ENCODE data around the gene PDE7B. TPM values are rescaled to one million over a fixed set of nuclear protein-coding genes. Genes with fewer than 3 reads are reported as not detected.
"Not testable (repeated sequence)": the region's sequence is repeated elsewhere in the genome, so short reads cannot be mapped to it uniquely, and the experiment has no call there.

PDE7B gene
- total RNA-seq, 3 donors from 2014 or later (not counting 1 experiment from before 2014, with no cell fraction given), result 0.14 to 0.18 TPM; not detected in 1

GRCh38 chr6:136213012-136213539 lies 361.6 kb downstream of the PDE7B start:
- Mint-ChIP-seq H3K4me3 (no peak overlapping the region), H3K9me3 (no peaks in the 10 kb centered on the region), H3K36me3 (no peaks in the 10 kb centered on the region), H3K27me3 (ENCODE audit: low read depth in 2 of 2) (peaks cover 0 to 5% of the 10 kb centered on the region in 2 donors), H3K4me1 (no peaks in the 10 kb centered on the region), H3K27ac (no peak overlapping the region)
- 96% methylated on average over 5 of the region's 5 CpGs for whole genome bisulfite sequencing (ENCODE audit: insufficient coverage)
- ATAC-seq (no peak), DNase-seq (no peak)
- no peaks in the 10 kb centered on the region for H3K36me3 ChIP-seq (ENCODE audit: control insufficient read depth, insufficient read depth, low read length)
- no peaks in the 10 kb centered on the region for H3K4me1 ChIP-seq (ENCODE audit: control insufficient read depth, insufficient read depth, low read length)
- intact Hi-C loops (cut with micrococcal nuclease), result no loop called here
- H3K27me3 ChIP-seq (ENCODE audit: control insufficient read depth, insufficient read depth, low read length), result no peaks in the 10 kb centered on the region
- no peak for TF ChIP-seq CTCF (IDR thresholded peaks at IDR 0.05)
- H3K4me3 ChIP-seq (ENCODE audit: low read length), result no peak overlapping the region
- no peak overlapping the region for H3K27ac ChIP-seq (ENCODE audit: low read length)
- H3K9me3 ChIP-seq (ENCODE audit: control insufficient read depth, insufficient read depth, low read length), result no peaks in the 10 kb centered on the region

GRCh38 chr6:136213853-136214252 lies 362.4 kb downstream of the PDE7B start:
- no peaks in the 10 kb centered on the region for H3K9me3 Mint-ChIP-seq
- H3K27ac Mint-ChIP-seq, result no peak overlapping the region
- no peak for TF ChIP-seq CTCF (IDR thresholded peaks at IDR 0.05)
- no peak overlapping the region for H3K4me3 ChIP-seq (ENCODE audit: low read length)
- H3K4me1 Mint-ChIP-seq, result no peaks in the 10 kb centered on the region
- DNase-seq, result no peak
- no peaks in the 10 kb centered on the region for H3K27me3 ChIP-seq (ENCODE audit: control insufficient read depth, insufficient read depth, low read length)
- no peak overlapping the region for H3K27ac ChIP-seq (ENCODE audit: low read length)
- ATAC-seq, result no peak
- H3K9me3 ChIP-seq (ENCODE audit: control insufficient read depth, insufficient read depth, low read length), result no peaks in the 10 kb centered on the region
- no peaks in the 10 kb centered on the region for H3K4me1 ChIP-seq (ENCODE audit: control insufficient read depth, insufficient read depth, low read length)
- H3K36me3 Mint-ChIP-seq, result no peaks in the 10 kb centered on the region
- intact Hi-C loops (cut with micrococcal nuclease), result no loop called here
- no peaks in the 10 kb centered on the region for H3K36me3 ChIP-seq (ENCODE audit: control insufficient read depth, insufficient read depth, low read length)
- no peak overlapping the region for H3K4me3 Mint-ChIP-seq
- H3K27me3 Mint-ChIP-seq (ENCODE audit: low read depth in 2 of 2), result peaks cover 0 to 5% of the 10 kb centered on the region in 2 donors

- no peaks in the 10 kb centered on the region for H3K9me3 ChIP-seq (ENCODE audit: control insufficient read depth, insufficient read depth, low read length)
- TF ChIP-seq CTCF (IDR thresholded peaks at IDR 0.05), result no peak
These were observed 365.3 kb downstream of the PDE7B start for GRCh38 chr6:136216503-136217401.

GRCh38 chr6:136224974-136225373 lies 373.5 kb downstream of the PDE7B start:
- not testable (repeated sequence) for H3K27ac Mint-ChIP-seq, H3K36me3 Mint-ChIP-seq
- intact Hi-C loops (cut with micrococcal nuclease), result loop anchor here (10.0 kb wide), 1 partner anchor 320 kb away; no protein-coding TSS in a partner anchor

More at GRCh38 chr6:136216503-136217401, 365.3 kb downstream of the PDE7B start:
- 89% methylated on average over 6 of the region's 10 CpGs for WGBS (ENCODE audit: insufficient coverage)
- H3K9me3 Mint-ChIP-seq, result no peaks in the 10 kb centered on the region
- no peaks in the 10 kb centered on the region for H3K36me3 ChIP-seq (ENCODE audit: control insufficient read depth, insufficient read depth, low read length)
- intact Hi-C loops (cut with micrococcal nuclease), result no loop called here
- no peak overlapping the region for H3K4me3 Mint-ChIP-seq
- peaks cover 0 to 5% of the 10 kb centered on the region in 2 donors for H3K27me3 Mint-ChIP-seq (ENCODE audit: low read depth in 2 of 2)
- no peak overlapping the region for H3K27ac Mint-ChIP-seq
- ATAC-seq, result no peak
- no peak overlapping the region for H3K4me3 ChIP-seq (ENCODE audit: low read length)
- no peaks in the 10 kb centered on the region for H3K36me3 Mint-ChIP-seq
- no peaks in the 10 kb centered on the region for H3K27me3 ChIP-seq (ENCODE audit: control insufficient read depth, insufficient read depth, low read length)
- no peaks in the 10 kb centered on the region for H3K4me1 ChIP-seq (ENCODE audit: control insufficient read depth, insufficient read depth, low read length)
- H3K4me1 Mint-ChIP-seq, result no peaks in the 10 kb centered on the region
- no peak overlapping the region for H3K27ac ChIP-seq (ENCODE audit: low read length)
- no peak for DNase-seq

More at GRCh38 chr6:136224974-136225373, 373.5 kb downstream of the PDE7B start:
- not testable (repeated sequence) for H3K4me3 Mint-ChIP-seq; H3K9me3 ChIP-seq (ENCODE audit: control insufficient read depth, insufficient read depth, low read length); H3K27me3 Mint-ChIP-seq (ENCODE audit: low read depth in 2 of 2); H3K9me3 Mint-ChIP-seq; DNase-seq; ATAC-seq; H3K4me1 ChIP-seq (ENCODE audit: control insufficient read depth, insufficient read depth, low read length); H3K27ac ChIP-seq (ENCODE audit: low read length); H3K36me3 ChIP-seq (ENCODE audit: control insufficient read depth, insufficient read depth, low read length); H3K4me3 ChIP-seq (ENCODE audit: low read length); H3K27me3 ChIP-seq (ENCODE audit: control insufficient read depth, insufficient read depth, low read length)
- H3K4me1 Mint-ChIP-seq, result peaks cover 10 to 11% of the 10 kb centered on the region in 2 donors
- WGBS (ENCODE audit: insufficient coverage), result 97% methylated on average over 3 of the region's 4 CpGs

Measured in natural killer cell (primary cell).